Left ventricle myocardium inferior (tissue), 1 donor: ENCODE measurements around the gene CTNNA1. TPM values are rescaled to one million over a fixed set of nuclear protein-coding genes. Genes with fewer than 3 reads are reported as not detected.
"Not testable (repeated sequence)": the region's sequence is repeated elsewhere in the genome, so short reads cannot be mapped to it uniquely, and the experiment has no call there.

Source experiments
- DNase-seq: peaks from one replicate; pipeline ENCODE4 v3.0.0-alpha.2; 2020
- H3K27ac ChIP-seq: fragments of 200-600 bp; replicated peaks from 2 replicates; pipeline ENCODE4 v1.8.0; 2021
- H3K27me3 ChIP-seq: fragments of 200-600 bp; 2 replicates; pipeline ENCODE4 v1.8.0; 2021; ENCODE audit warnings: low read depth
- H3K36me3 ChIP-seq: fragments of 200-600 bp; 2 replicates; pipeline ENCODE4 v1.8.0; 2021
- H3K4me1 ChIP-seq: fragments of 200-600 bp; 2 replicates; pipeline ENCODE4 v1.8.0; 2021
- H3K4me3 ChIP-seq: fragments of 200-600 bp; 2 replicates; pipeline ENCODE4 v1.8.0; 2021; ENCODE audit warnings: mild to moderate bottlenecking, moderate library complexity
- H3K9me3 ChIP-seq: fragments of 200-600 bp; replicated peaks from 2 replicates; pipeline ENCODE4 v1.8.0; 2021
- CTCF ChIP-seq: fragments of 200-600 bp; IDR thresholded peaks from 2 replicates; pipeline ENCODE4 v1.8.0; 2021; ENCODE audit warnings: antibody characterized with exemption, mild to moderate bottlenecking, borderline replicate concordance
- intact Hi-C: fragments of 100-400 bp; cut with micrococcal nuclease; formaldehyde crosslinking; loops from one replicate; pipeline ENCODE4 v1.11.0; 2022
- total RNA-seq: library from RNA; stranded (reverse); fragmentation: NEBNext Ultra II Directional; extraction: Animal tissue kit (Norgen Biotek cat#: 25700); gene quantifications from one replicate; pipeline ENCODE4 v1.2.1, GENCODE V29; 2021
- donor health status: DM: no; HTN: yes; CAD: no; lungs with severe emphysema.

CTNNA1 gene
- total RNA-seq, 1 donor from 2014 or later, result 341 TPM

- intact Hi-C loops, result no loop called here
- peaks cover 20% of the 10 kb centered on the region for H3K36me3 ChIP-seq
- TF ChIP-seq CTCF, result no peak
- H3K9me3 ChIP-seq, result peaks cover 7% of the 10 kb centered on the region
- H3K4me1 ChIP-seq, result peaks cover 71% of the 10 kb centered on the region
- peak overlapping the region; percentile 100 for H3K27ac ChIP-seq
- DNase-seq, result no peak
- peak overlapping the region; percentile 100 for H3K4me3 ChIP-seq
- no peaks in the 10 kb centered on the region for H3K27me3 ChIP-seq
These were observed 2.0 kb downstream of the CTNNA1 start for GRCh38 chr5:138755084-138755748.

- intact Hi-C loops, result no loop called here
- DNase-seq, result no peak
- H3K27me3 ChIP-seq, result no peaks in the 10 kb centered on the region
- H3K4me1 ChIP-seq, result peaks cover 91% of the 10 kb centered on the region
- TF ChIP-seq CTCF, result no peak
- H3K36me3 ChIP-seq, result peaks cover 20% of the 10 kb centered on the region
- H3K27ac ChIP-seq, result no peak overlapping the region
- H3K9me3 ChIP-seq, result peaks cover 7% of the 10 kb centered on the region
- H3K4me3 ChIP-seq, result no peak overlapping the region
These were observed 4.0 kb downstream of the CTNNA1 start for GRCh38 chr5:138757061-138757776.

- DNase-seq, result no peak
- Histone ChIP-seq H3K27ac (peak overlapping the region; percentile 15), H3K4me3 (no peak overlapping the region), H3K27me3 (no peaks in the 10 kb centered on the region), H3K9me3 (peaks cover 7% of the 10 kb centered on the region), H3K36me3 (peaks cover 17% of the 10 kb centered on the region), H3K4me1 (peaks cover 95% of the 10 kb centered on the region)
- TF ChIP-seq CTCF, result no peak
- intact Hi-C loops, result no loop called here
These were observed 7.4 kb downstream of the CTNNA1 start for GRCh38 chr5:138760448-138761110.

GRCh38 chr5:138761115-138761514 is 7.9 kb downstream of the CTNNA1 start:
- Histone ChIP-seq H3K36me3 (peaks cover 17% of the 10 kb centered on the region), H3K4me1 (peaks cover 95% of the 10 kb centered on the region), H3K27ac (peak overlapping the region; percentile 15)
- H3K4me3 ChIP-seq, DNase-seq, H3K9me3 ChIP-seq, H3K27me3 ChIP-seq, intact Hi-C loops: not testable (repeated sequence)

- intact Hi-C loops, DNase-seq, H3K4me3 ChIP-seq, H3K9me3 ChIP-seq, H3K27me3 ChIP-seq: not testable (repeated sequence)
- Histone ChIP-seq H3K36me3 (peaks cover 17% of the 10 kb centered on the region), H3K4me1 (peaks cover 95% of the 10 kb centered on the region), H3K27ac (peak overlapping the region; percentile 15)
These were observed 8.4 kb downstream of the CTNNA1 start for GRCh38 chr5:138761670-138762069.

GRCh38 chr5:138762110-138762509 is 8.9 kb downstream of the CTNNA1 start:
- H3K4me1 ChIP-seq, result peaks cover 95% of the 10 kb centered on the region
- no peak for TF ChIP-seq CTCF

More at GRCh38 chr5:138762110-138762509, 8.9 kb downstream of the CTNNA1 start:
- no peak for DNase-seq
- no peak overlapping the region for H3K27ac ChIP-seq
- H3K36me3 ChIP-seq, result peaks cover 17% of the 10 kb centered on the region
- intact Hi-C loops, result no loop called here
- no peak overlapping the region for H3K4me3 ChIP-seq
- H3K9me3 ChIP-seq, result peaks cover 7% of the 10 kb centered on the region
- no peaks in the 10 kb centered on the region for H3K27me3 ChIP-seq
